ENCODE results near the gene TMEM132A. TPM values are rescaled to one million over a fixed set of nuclear protein-coding genes. Genes with fewer than 3 reads are reported as not detected.
A peak's percentile ranks its signal among the peaks of the same experiment; 100 is the strongest.

The TMEM132A gene
- total and polyA plus RNA-seq, 9 of the 15 experiments (the other 6 are each of a cell fraction or from before 2014, with no cell fraction given) = 0.04 to 1.1 (median 0.18) TPM; not detected in 4

DNA sequence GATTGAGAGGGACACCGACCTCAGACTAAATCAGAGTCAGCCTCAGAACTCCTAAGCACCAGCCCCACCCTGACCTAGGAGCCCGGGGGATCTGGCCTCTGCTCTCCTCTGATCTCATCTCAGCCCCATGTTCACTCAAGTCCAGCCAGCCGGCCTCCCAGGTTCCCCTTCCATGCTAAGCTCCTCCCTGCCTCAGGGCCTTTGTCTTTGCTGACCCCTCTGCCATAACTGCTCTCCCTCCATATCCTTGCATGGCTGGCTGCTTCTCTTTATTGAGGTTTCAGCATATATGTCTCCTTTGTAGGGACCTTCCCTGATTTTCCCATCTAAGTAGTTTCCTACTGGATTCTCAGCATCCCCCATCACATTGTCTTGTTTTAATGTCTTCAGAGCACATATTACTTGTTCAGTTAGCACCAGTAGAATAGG is 28.5 kb downstream of the TMEM132A start (continued):
- no peak for TF ChIP-seq ZNF79 (CRISPR knock-in tag; IDR thresholded peaks at IDR 0.05; ENCODE audit: low read depth)
- TF ChIP-seq HDAC6 (IDR thresholded peaks at IDR 0.05; ENCODE audit: low read depth, low read length) = no peak
- no peak for TF ChIP-seq ATF1 (CRISPR knock-in tag; IDR thresholded peaks at IDR 0.05)
- TF ChIP-seq ATF1 (tag; IDR thresholded peaks at IDR 0.05) = no peak
- no peak for TF ChIP-seq HNRNPUL1 (IDR thresholded peaks at IDR 0.05; ENCODE audit: low read length)
- no peak for TF ChIP-seq KDM4B (IDR thresholded peaks at IDR 0.05; ENCODE audit: borderline replicate concordance in 2 of 2, low read depth in 1 of 2)
- TF ChIP-seq ZFP36 (IDR thresholded peaks at IDR 0.05; ENCODE audit: low read depth, low read length, partially characterized antibody) = peak; percentile 34
- TF ChIP-seq, protein P1, sequence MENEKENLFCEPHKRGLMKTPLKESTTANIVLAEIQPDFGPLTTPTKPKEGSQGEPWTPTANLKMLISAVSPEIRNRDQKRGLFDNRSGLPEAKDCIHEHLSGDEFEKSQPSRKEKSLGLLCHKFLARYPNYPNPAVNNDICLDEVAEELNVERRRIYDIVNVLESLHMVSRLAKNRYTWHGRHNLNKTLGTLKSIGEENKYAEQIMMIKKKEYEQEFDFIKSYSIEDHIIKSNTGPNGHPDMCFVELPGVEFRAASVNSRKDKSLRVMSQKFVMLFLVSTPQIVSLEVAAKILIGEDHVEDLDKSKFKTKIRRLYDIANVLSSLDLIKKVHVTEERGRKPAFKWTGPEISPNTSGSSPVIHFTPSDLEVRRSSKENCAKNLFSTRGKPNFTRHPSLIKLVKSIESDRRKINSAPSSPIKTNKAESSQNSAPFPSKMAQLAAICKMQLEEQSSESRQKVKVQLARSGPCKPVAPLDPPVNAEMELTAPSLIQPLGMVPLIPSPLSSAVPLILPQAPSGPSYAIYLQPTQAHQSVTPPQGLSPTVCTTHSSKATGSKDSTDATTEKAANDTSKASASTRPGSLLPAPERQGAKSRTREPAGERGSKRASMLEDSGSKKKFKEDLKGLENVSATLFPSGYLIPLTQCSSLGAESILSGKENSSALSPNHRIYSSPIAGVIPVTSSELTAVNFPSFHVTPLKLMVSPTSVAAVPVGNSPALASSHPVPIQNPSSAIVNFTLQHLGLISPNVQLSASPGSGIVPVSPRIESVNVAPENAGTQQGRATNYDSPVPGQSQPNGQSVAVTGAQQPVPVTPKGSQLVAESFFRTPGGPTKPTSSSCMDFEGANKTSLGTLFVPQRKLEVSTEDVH (IDR thresholded peaks at IDR 0.05; ENCODE audit: low read depth, partially characterized antibody) = no peak
- TF ChIP-seq COPS2 (conservative IDR thresholded peaks at IDR 0.05) = no peak
- TF ChIP-seq, protein P2, sequence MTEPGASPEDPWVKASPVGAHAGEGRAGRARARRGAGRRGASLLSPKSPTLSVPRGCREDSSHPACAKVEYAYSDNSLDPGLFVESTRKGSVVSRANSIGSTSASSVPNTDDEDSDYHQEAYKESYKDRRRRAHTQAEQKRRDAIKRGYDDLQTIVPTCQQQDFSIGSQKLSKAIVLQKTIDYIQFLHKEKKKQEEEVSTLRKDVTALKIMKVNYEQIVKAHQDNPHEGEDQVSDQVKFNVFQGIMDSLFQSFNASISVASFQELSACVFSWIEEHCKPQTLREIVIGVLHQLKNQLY (CRISPR knock-in tag; conservative IDR thresholded peaks at IDR 0.05) = no peak
- TF ChIP-seq NCOA2 (IDR thresholded peaks at IDR 0.05; ENCODE audit: partially characterized antibody in 2 of 2) = no peak
- no peak for TF ChIP-seq SMAD4 (CRISPR knock-in tag; conservative IDR thresholded peaks at IDR 0.05)
- TF ChIP-seq NFATC3 (IDR thresholded peaks at IDR 0.05) = no peak
- TF ChIP-seq SMARCA5 (IDR thresholded peaks at IDR 0.05) = 0 out of 2 replicates have a peak, but pooled peaks have one; percentile 20
- TF ChIP-seq THRAP3 (IDR thresholded peaks at IDR 0.05; ENCODE audit: borderline replicate concordance) = no peak
- TF ChIP-seq PTBP1 (IDR thresholded peaks at IDR 0.05; ENCODE audit: low read depth, low read length) = 0 out of 2 replicates have a peak, but pooled peaks have one; percentile 48
- TF ChIP-seq, protein P3, sequence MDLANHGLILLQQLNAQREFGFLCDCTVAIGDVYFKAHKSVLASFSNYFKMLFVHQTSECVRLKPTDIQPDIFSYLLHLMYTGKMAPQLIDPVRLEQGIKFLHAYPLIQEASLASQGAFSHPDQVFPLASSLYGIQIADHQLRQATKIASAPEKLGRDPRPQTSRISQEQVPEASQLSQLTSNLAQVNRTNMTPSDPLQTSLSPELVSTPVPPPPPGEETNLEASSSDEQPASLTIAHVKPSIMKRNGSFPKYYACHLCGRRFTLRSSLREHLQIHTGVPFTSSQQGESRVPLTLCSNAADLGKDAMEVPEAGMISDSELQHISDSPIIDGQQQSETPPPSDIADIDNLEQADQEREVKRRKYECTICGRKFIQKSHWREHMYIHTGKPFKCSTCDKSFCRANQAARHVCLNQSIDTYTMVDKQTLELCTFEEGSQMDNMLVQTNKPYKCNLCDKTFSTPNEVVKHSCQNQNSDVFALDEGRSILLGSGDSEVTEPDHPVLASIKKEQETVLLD (IDR thresholded peaks at IDR 0.05) = no peak
